SKM-1 (cell line): ENCODE measurements around the gene CALN1.
A peak's percentile ranks its signal among the peaks of the same experiment; 100 is the strongest.

ENCODE experiments used
- DNase-seq: peaks from one replicate; lab custom pipeline; 2025; ENCODE audit not compliant: unreplicated experiment; lab: John Stamatoyannopoulos, UW

Gene CALN1

GRCh38 chr7:72053292-72053691, 358.8 kb downstream of the CALN1 start:
- DNase-seq: no peak

- DNase-seq: no peak
Measured at GRCh38 chr7:72048420-72048819, 363.7 kb downstream of the CALN1 start.

DNA sequence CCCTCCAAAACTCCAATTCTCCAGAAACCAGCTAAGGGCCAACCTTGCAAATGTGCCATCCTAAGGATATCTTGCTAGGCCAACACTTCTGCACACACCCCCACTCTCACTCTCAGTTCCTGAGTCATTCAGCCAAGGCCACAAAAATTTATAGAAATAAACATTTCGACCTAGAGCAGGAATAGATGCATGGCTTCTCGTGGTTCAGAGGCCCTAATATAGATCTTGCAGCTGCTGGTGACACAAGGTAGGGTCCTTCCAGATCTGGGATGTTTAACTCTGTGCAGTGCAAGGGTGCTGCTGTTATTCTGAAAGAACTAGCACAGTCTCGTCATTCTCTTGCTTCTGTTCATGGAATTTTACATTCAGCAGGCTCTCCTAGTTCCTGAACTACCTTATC, 369.3 kb downstream of the CALN1 start:
- no peak for DNase-seq

- no peak for DNase-seq
Measured at GRCh38 chr7:72040641-72041040, 371.5 kb downstream of the CALN1 start.

- DNase-seq: no peak
Measured at GRCh38 chr7:72039460-72039859, 372.7 kb downstream of the CALN1 start.

DNA sequence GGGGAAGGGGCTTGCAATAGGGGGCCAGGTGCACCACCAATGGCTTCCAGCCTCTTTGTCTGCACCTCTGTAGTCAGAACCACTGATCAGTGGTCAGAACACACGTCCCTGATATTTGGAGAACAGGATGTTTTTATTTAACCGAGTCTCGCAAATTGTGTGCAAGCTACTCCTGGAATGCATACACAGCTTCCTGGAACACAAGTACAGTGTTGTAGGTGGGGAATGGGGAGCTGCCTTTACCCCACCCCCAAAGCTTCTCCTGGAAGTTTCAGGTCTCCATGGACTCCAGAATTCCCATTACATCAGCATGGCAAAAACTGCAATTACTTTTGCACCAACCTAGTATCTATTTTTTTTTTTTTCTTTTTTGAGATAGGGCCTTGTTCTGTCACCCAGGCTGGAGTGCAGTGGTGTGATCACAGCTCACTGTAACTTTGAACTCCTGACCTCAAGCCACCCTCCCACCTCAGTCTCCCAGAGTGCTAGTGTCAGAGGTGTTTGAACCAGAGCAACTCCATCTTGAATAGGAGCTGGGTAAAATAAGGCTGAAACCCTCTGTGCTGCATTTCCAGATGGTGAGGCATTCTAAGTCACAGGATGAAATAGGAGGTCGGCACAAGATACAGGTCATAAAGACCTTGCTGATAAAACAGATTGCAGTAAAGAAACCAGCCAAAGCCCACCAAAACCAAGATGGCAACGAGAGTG, 374.0 kb downstream of the CALN1 start:
- no peak for DNase-seq

DNA sequence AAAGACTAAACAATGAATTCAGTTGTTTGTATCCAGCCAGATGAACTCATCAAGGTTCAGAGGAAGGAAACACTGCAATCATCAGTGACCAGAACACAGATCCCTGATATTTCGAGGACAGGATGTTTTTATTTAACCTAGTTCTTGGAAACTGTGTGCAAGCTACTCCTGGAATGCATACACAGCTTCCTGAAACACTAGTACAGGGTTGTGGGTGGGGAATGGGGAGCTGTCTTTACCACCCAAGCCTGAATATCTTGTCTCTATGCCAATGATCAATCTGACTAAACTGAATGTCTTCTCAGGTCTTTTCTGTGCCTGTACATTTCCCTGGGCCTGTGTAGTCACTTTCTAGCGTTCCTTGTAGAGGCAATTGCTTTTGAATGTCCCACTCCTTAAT, 374.6 kb downstream of the CALN1 start:
- no peak for DNase-seq

GRCh38 chr7:72035266-72035665, 376.9 kb downstream of the CALN1 start:
- DNase-seq: peak; percentile 28

GRCh38 chr7:72032934-72033333, 379.2 kb downstream of the CALN1 start:
- DNase-seq: no peak

- DNase-seq: no peak
Measured at GRCh38 chr7:72030994-72031667, 381.0 kb downstream of the CALN1 start.

- DNase-seq: no peak
Measured at GRCh38 chr7:72028267-72028666, 383.9 kb downstream of the CALN1 start.

- DNase-seq: no peak
Measured at GRCh38 chr7:72025381-72025960, 386.7 kb downstream of the CALN1 start.

- DNase-seq: no peak
Measured at GRCh38 chr7:72023926-72024325, 388.2 kb downstream of the CALN1 start.

DNA sequence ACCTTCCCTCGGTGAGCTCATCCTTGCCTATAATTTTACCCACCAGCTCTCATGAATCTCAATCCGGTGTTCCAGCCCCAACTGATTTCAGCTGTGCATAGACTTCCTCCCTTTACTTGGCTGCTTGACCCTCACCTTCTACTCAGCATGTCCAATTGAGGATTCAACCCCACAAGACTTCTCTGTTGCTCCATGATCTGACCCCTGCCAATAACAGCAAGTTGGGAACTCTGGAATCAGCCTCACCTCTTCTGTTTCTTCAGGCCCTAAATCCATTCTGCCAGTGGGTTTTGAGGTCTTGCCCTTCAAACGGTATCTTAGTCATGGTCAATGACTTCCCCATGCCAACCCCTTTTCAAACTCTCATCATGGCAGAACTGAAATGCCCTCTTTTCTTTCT, 390.4 kb downstream of the CALN1 start:
- DNase-seq: no peak

DNA sequence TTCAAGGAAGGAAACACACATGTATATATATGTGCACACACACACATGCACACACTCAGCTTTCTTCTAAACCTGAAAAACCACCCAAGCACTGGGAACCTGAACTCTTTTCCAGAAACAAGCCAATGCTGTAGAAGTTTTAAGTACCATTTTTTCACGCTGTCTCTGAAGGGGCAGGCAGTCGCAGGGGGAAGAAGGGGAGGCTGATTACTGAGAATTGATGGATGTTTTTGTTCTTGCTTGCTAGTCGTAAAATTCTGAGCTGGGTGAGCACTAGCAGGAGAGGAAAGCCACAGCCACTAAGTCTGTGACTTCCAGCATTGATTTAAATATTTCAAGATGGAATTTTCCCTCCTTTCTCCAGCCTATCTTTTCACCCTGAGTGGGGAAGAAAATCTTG, 391.8 kb downstream of the CALN1 start:
- DNase-seq: no peak

DNA sequence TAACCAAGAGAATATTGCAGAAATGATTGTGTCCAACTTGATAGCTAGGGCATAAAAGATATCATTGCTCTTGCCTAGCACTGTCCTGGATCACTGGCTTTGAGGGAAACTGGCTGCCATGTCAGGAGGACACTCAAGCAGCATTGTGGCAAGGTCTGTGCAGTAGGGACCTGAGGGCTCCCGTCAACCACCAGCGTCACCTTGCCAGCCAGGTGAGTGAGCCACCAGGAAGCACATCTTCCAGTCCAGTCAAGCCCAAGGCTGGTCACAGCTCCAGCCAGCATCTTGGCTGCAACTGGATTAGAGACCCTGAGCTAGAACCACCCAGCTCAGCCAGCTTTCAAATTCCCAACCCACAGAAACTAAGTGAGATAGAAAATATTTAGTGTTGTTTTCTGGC, 392.7 kb downstream of the CALN1 start:
- DNase-seq: no peak

GRCh38 chr7:72017756-72018155, 394.4 kb downstream of the CALN1 start:
- no peak for DNase-seq

DNA sequence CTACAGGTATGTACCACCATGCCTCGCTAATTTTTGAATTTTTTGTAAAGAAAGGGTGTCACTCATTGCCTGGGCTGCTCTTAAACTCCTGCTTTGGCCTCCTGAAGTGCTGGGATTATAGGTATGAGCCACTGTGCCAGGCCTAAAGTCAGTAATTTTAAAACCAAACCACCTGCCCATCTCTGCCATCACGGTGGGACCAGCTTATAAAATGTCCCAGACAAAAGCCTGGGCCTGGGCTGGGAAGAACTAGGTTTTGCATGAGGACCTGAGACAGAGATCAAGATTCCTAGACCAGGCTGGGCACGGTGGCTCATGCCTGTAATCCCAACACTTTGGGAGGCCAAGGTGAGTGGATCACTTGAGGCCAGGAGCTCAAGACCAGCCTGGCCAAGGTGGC, 395.6 kb downstream of the CALN1 start:
- DNase-seq: no peak

DNA sequence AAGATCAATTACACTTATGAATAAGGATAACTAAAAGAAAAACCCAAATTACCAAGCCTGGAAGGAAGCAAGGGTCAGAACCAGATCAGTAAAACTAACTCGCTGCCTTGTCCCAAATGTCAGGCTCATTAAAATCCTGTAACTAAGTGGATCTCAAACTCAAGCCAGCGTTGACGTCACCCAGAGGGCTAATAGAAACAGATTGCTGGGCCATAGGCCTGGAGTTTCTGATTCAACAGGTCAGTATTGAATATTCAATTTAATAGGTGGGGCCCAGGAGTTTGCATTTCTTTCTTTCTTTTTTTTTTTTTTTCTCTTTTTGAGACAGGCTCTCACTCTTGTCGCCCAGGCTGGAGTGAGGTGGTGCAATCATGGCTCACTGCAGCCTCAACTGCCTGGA, 397.0 kb downstream of the CALN1 start:
- no peak for DNase-seq

- DNase-seq: no peak
Measured at GRCh38 chr7:72007018-72007417, 405.1 kb downstream of the CALN1 start.

DNA sequence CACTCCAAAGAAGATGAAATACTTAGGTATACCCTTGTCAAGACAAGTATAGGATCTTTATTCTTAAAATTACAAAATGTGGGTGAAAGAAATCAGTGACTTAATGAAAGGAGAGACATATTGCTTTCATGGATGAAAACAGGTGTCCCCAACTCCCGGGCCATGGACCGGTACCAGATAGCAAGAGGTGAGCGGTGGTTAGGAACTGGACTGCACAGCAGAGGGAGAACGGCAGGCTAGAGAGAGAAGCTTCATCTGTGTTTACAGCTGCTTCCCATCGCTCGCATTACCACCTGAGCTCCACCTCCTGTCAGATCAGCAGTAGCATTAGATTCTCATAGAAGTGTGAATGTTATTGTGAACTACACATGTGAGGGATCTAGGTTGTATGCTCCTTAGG, 408.9 kb downstream of the CALN1 start:
- no peak for DNase-seq

GRCh38 chr7:71996141-71996540, 416.0 kb downstream of the CALN1 start:
- DNase-seq: no peak

DNA sequence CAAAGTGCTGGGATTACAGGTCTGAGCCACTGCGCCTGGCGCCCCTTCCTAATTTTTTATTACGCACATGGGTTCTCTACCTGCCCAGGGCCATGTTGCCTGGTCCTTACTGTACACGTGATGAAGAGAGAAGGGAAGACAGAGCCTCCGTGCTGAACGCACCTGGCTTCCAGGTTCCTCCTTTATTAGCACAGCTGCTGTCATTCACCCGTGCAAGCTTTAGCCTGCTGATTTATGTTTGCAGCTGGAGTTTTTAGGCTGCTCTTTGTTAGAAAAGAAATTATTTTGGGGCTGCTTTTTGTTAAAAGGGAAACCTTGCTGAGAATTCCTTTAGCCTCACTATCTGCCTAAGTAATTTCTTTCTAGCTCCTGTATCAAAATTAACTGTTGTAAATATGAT, 417.0 kb downstream of the CALN1 start:
- DNase-seq: no peak
